Measurements from ENCODE around the gene FRG2B. TPM values are rescaled to one million over a fixed set of nuclear protein-coding genes. Genes with fewer than 3 reads are reported as not detected.
"Not testable (repeated sequence)": the region's sequence is repeated elsewhere in the genome, so short reads cannot be mapped to it uniquely, and the experiment has no call there.

The FRG2B gene
- total and polyA plus RNA-seq, 10 donors = not detected

GRCh38 chr10:133592716-133593115, 33.9 kb downstream of the FRG2B start:
- no peaks in the 10 kb centered on the region for H3K36me3 ChIP-seq
- no peak overlapping the region for H3K27ac ChIP-seq
- TF ChIP-seq POLR2A (IDR thresholded peaks at IDR 0.05) (no peak), POLR2AphosphoS5 (IDR thresholded peaks at IDR 0.05) (no peak)
- TF ChIP-seq, protein P1, sequence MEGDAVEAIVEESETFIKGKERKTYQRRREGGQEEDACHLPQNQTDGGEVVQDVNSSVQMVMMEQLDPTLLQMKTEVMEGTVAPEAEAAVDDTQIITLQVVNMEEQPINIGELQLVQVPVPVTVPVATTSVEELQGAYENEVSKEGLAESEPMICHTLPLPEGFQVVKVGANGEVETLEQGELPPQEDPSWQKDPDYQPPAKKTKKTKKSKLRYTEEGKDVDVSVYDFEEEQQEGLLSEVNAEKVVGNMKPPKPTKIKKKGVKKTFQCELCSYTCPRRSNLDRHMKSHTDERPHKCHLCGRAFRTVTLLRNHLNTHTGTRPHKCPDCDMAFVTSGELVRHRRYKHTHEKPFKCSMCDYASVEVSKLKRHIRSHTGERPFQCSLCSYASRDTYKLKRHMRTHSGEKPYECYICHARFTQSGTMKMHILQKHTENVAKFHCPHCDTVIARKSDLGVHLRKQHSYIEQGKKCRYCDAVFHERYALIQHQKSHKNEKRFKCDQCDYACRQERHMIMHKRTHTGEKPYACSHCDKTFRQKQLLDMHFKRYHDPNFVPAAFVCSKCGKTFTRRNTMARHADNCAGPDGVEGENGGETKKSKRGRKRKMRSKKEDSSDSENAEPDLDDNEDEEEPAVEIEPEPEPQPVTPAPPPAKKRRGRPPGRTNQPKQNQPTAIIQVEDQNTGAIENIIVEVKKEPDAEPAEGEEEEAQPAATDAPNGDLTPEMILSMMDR (IDR thresholded peaks at IDR 0.05 in 8 of 11, conservative IDR thresholded peaks at IDR 0.05 in 3 of 11) = no peak
- peaks cover 0 to 63% (median 0%) of the 10 kb centered on the region in 7 donors for H3K27me3 ChIP-seq (replicated peaks in 1 of 7)
- intact Hi-C loops (cut with DNase I; ENCODE audit: low total_unique reads) = no loop called here
- 68 to 79% (median 77%) methylated on average over 6 of the region's 6 CpGs for WGBS, 5 donors
- H3K9me3 ChIP-seq = no peaks in the 10 kb centered on the region
- no peaks in the 10 kb centered on the region for H3K4me1 ChIP-seq
- no peak overlapping the region for H3K4me3 ChIP-seq
- no peak for DNase-seq

GRCh38 chr10:133590970-133591359, 35.6 kb downstream of the FRG2B start:
- H3K4me3 ChIP-seq = no peak overlapping the region
- intact Hi-C loops (cut with DNase I; ENCODE audit: low total_unique reads) = no loop called here
- H3K27ac ChIP-seq = no peak overlapping the region
- H3K9me3 ChIP-seq = no peaks in the 10 kb centered on the region
- no peak for DNase-seq
- H3K36me3 ChIP-seq = no peaks in the 10 kb centered on the region
- TF ChIP-seq POLR2A (IDR thresholded peaks at IDR 0.05) = no peak
- TF ChIP-seq, protein P1 (IDR thresholded peaks at IDR 0.05 in 8 of 11, conservative IDR thresholded peaks at IDR 0.05 in 3 of 11) = no peak
- no peak for TF ChIP-seq POLR2AphosphoS5 (IDR thresholded peaks at IDR 0.05)
- peaks cover 0 to 52% (median 0%) of the 10 kb centered on the region in 7 donors for H3K27me3 ChIP-seq (replicated peaks in 1 of 7)
- no peaks in the 10 kb centered on the region for H3K4me1 ChIP-seq
- WGBS, 5 donors = 75 to 86% (median 83%) methylated on average over 7 to 10 of the region's 10 CpGs

DNA sequence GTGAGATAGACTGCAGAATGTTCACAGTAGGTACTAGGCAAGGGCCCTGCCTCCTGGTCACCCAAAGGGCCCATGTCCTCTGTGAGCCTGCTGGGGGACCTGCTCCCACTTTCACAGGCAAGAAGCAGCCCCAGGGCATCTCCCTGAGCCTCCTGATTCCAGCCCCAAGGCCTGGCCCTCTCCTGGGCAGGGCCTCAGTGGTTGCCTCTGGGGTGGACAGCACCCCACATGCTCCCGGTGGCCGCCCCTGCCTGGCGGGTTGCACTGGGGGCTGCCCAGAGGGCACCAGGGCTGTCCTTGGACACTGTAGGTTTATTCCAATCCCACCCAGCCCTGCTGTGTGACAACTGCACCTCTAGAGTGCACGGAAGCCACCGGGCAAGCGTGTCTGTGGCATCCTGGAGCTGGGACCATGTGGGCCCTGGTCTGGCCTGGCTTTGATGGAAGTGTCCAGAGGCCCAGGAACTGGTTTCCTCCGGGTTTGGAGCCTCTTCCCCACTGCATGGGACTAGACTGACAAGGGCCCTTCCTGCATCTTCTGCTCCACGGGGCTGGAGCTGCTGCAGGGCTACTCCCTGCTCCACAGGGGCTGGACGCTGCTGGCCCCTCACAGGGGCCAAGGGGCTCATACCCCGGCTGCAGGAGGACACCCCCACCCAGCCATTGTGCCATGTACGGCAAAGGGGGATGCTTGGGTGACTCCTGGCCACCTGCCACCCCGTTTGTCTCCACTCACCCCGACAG, 36.2 kb downstream of the FRG2B start:
- DNase-seq = no peak
- 53 to 79% (median 77%) methylated on average over 6 to 13 of the region's 13 CpGs for WGBS, 5 donors
- H3K4me1 ChIP-seq = no peaks in the 10 kb centered on the region
- peaks cover 0 to 52% (median 0%) of the 10 kb centered on the region in 7 donors for H3K27me3 ChIP-seq (replicated peaks in 1 of 7)
- H3K36me3 ChIP-seq = no peaks in the 10 kb centered on the region
- TF ChIP-seq, protein P1 (IDR thresholded peaks at IDR 0.05 in 8 of 11, conservative IDR thresholded peaks at IDR 0.05 in 3 of 11) = no peak
- TF ChIP-seq POLR2A (IDR thresholded peaks at IDR 0.05) (no peak), POLR2AphosphoS5 (IDR thresholded peaks at IDR 0.05) (no peak)
- no peak overlapping the region for H3K4me3 ChIP-seq
- H3K27ac ChIP-seq = no peak overlapping the region
- intact Hi-C loops (cut with DNase I; ENCODE audit: low total_unique reads) = no loop called here
- peaks cover 0 to 2% (median under 1%) of the 10 kb centered on the region in 8 donors for H3K9me3 ChIP-seq

GRCh38 chr10:133577037-133577436, 49.6 kb downstream of the FRG2B start:
- H3K27ac ChIP-seq; DNase-seq; H3K4me1 ChIP-seq; intact Hi-C loops (cut with DNase I; ENCODE audit: low total_unique reads); H3K4me3 ChIP-seq; H3K36me3 ChIP-seq: not testable (repeated sequence)
- WGBS, 5 donors = 77 to 87% (median 82%) methylated on average over 5 to 20 of the region's 31 CpGs; no CpG with 5 or more reads in 2 of the 5 donors
- H3K9me3 ChIP-seq = peaks cover 2 to 38% (median 22%) of the 10 kb centered on the region in 8 donors
- peaks cover 0 to 11% (median 0%) of the 10 kb centered on the region in 7 donors for H3K27me3 ChIP-seq (replicated peaks in 1 of 7)

Other genes with a start within 250 kb of the FRG2B start
- 10 to 100 TPM; 16.2 to 34.0 (median 22.8) TPM for gene PAOX, start 247.5 kb downstream of the FRG2B start, total RNA-seq
- gene PAOX, start 247.5 kb downstream of the FRG2B start, polyA plus RNA-seq = 10 to 100 TPM; 15.4 to 26.0 (median 19.3) TPM
- gene MTG1, start 232.6 kb downstream of the FRG2B start, total RNA-seq = 10 to 100 TPM; 35.4 to 82.9 (median 63.7) TPM
- 100 to 1,000 TPM in 2 of 3 donors, 10 to 100 TPM in 1; 55.1 to 122 (median 101) TPM for gene MTG1, start 232.6 kb downstream of the FRG2B start, polyA plus RNA-seq
- under 1 TPM in 3 of 7 donors, not detected in 4; 0.14 to 0.22 (median 0.14) TPM for gene SPRN, start 202.2 kb downstream of the FRG2B start, total RNA-seq
- gene SPRN, start 202.2 kb downstream of the FRG2B start, polyA plus RNA-seq = under 1 TPM; 0.20 to 0.58 (median 0.41) TPM
- 1 to 10 TPM; 3.7 to 9.7 (median 5.8) TPM for gene SCART1, start 172.8 kb downstream of the FRG2B start, total RNA-seq
- 1 to 10 TPM in 1 of 3 donors, under 1 TPM in 2; 0.36 to 1.2 (median 0.72) TPM for gene SCART1, start 172.8 kb downstream of the FRG2B start, polyA plus RNA-seq
- 1 to 10 TPM; 1.2 to 4.0 (median 2.3) TPM for gene CYP2E1, start 99.4 kb downstream of the FRG2B start, total RNA-seq
- gene CYP2E1, start 99.4 kb downstream of the FRG2B start, polyA plus RNA-seq = 1 to 10 TPM in 2 of 3 donors, under 1 TPM in 1; 0.61 to 1.8 (median 1.2) TPM
- gene SYCE1, start 61.2 kb downstream of the FRG2B start, total RNA-seq = 1 to 10 TPM in 2 of 7 donors, under 1 TPM in 1, not detected in 4; 0.86 to 1.9 (median 1.3) TPM
- gene SYCE1, start 61.2 kb downstream of the FRG2B start, polyA plus RNA-seq = 1 to 10 TPM in 2 of 3 donors, under 1 TPM in 1; 0.24 to 3.5 (median 1.5) TPM

Measured in spleen (tissue), 11 donors.